CD4-positive, alpha-beta T cell (primary cell): ENCODE measurements around the gene ARRDC1. TPM values are rescaled to one million over a fixed set of nuclear protein-coding genes. Genes with fewer than 3 reads are reported as not detected.

Experiments
- ATAC-seq: fragments of 200-7000 bp; cut with Tn5 transposase; one replicate; pipeline ENCODE4 v1.10.0; 2022; ENCODE audit warnings: mild to moderate bottlenecking; ENCODE audit not compliant: poor library complexity
- CTCF ChIA-PET: fragments of 350-600 bp; sonication (Branson Sonifier 250); formaldehyde crosslinking; loops from one replicate; lab custom pipeline; 2021; ENCODE audit warnings: antibody characterized with exemption, inconsistent platforms; lab: Charles Lee
- POLR2A ChIA-PET: fragments of 350-600 bp; sonication (Branson Sonifier 250); formaldehyde crosslinking; loops from one replicate; lab custom pipeline; 2021; ENCODE audit warnings: antibody characterized with exemption, inconsistent platforms; lab: Charles Lee
- DNase-seq, 14 experiments: peaks; one replicate each; pipeline ENCODE4 v3.0.0-alpha.2; 2013 to 2020; ENCODE audit warnings: mixed read lengths in 2 of 14
- H3K27ac ChIP-seq, 2 donors: one replicate each; pipeline versions ENCODE4 v1.5.1 to v1.7.0; 2013; ENCODE audit warnings: low read length in 2 of 2, low read depth in 1 of 2, mild to moderate bottlenecking in 1 of 2
- H3K27me3 ChIP-seq, 2 experiments: 1 replicate in 1 of 2; 2 replicates in 1 of 2; pipeline versions ENCODE4 v1.6.1 to v1.7.0; 2013; ENCODE audit warnings: low read length in 2 of 2, control low read depth in 1 of 2, mild to moderate bottlenecking in 1 of 2, moderate library complexity in 1 of 2; ENCODE audit not compliant: insufficient read depth in 2 of 2, control insufficient read depth in 1 of 2
- H3K36me3 ChIP-seq: one replicate; pipeline ENCODE4 v1.6.1; 2013; ENCODE audit warnings: low read length, control low read depth; ENCODE audit not compliant: insufficient read depth
- H3K4me1 ChIP-seq: one replicate; pipeline ENCODE4 v1.6.1; 2013; ENCODE audit warnings: low read length, control low read depth; ENCODE audit not compliant: insufficient read depth
- H3K4me3 ChIP-seq: one replicate; pipeline ENCODE4 v1.5.1; 2013; ENCODE audit warnings: mild to moderate bottlenecking, low read length, moderate library complexity
- H3K9me3 ChIP-seq, 2 experiments: 1 replicate in 1 of 2; 2 replicates in 1 of 2; pipeline versions ENCODE4 v1.6.1 to v1.7.0; 2013; ENCODE audit warnings: low read length in 2 of 2, mild to moderate bottlenecking in 2 of 2, control low read depth in 1 of 2, moderate library complexity in 1 of 2; ENCODE audit not compliant: control insufficient read depth in 1 of 2, insufficient read depth in 1 of 2
- H3K27ac Mint-ChIP-seq: one replicate; pipeline ENCODE4 v1.8.0; 2020; ENCODE audit warnings: mixed read lengths
- H3K27me3 Mint-ChIP-seq: one replicate; pipeline ENCODE4 v1.8.0; 2021; ENCODE audit warnings: mixed read lengths
- H3K36me3 Mint-ChIP-seq: one replicate; pipeline ENCODE4 v1.8.0; 2021; ENCODE audit warnings: low read depth, mixed read lengths
- H3K4me1 Mint-ChIP-seq: one replicate; pipeline ENCODE4 v1.8.0; 2021; ENCODE audit warnings: low read depth, mixed read lengths
- H3K4me3 Mint-ChIP-seq: one replicate; pipeline ENCODE4 v1.8.0; 2020; ENCODE audit warnings: mild to moderate bottlenecking, mixed read lengths
- H3K9me3 Mint-ChIP-seq: one replicate; pipeline ENCODE4 v1.8.0; 2020; ENCODE audit warnings: mixed read lengths
- CTCF ChIP-seq: fragments of 200-600 bp; IDR thresholded peaks from one replicate; pipeline ENCODE4 v1.8.0; 2022; ENCODE audit warnings: antibody characterized with exemption, mild to moderate bottlenecking
- intact Hi-C, 2 experiments: fragments of 100-400 bp; cut with DNase I in 1 of 2; cut with micrococcal nuclease in 1 of 2; formaldehyde crosslinking; loops; one replicate each; pipeline versions ENCODE4 v1.15.1 to v1.9.0; 2023 to 2025; cut with DNase I, micrococcal nuclease
- total RNA-seq, 174 experiments: library from RNA in 2 of 174; stranded (reverse) in 2 of 174; gene quantifications; one replicate each; pipeline ENCODE4 v1.2.3 and lab custom pipeline; 2021 to 2026

ARRDC1 gene
- total RNA-seq, 2 experiments from 2014 or later: 45.5 to 50.7 TPM

GRCh38 chr9:137646341-137646740 lies 40.9 kb downstream of the ARRDC1 start:
- peaks cover 69% of the 10 kb centered on the region for H3K36me3 Mint-ChIP-seq
- intact Hi-C loops: no loop called here
- H3K36me3 ChIP-seq: peaks cover 39% of the 10 kb centered on the region
- H3K4me1 Mint-ChIP-seq: peaks cover 51% of the 10 kb centered on the region
- no peak for TF ChIP-seq CTCF
- ATAC-seq (no peak), DNase-seq (no peak)
- POLR2A ChIA-PET: no interaction called here
- H3K27ac ChIP-seq: no peak overlapping the region
- peaks cover 27% of the 10 kb centered on the region for H3K4me1 ChIP-seq
- peak overlapping the region; percentile 78 for H3K27ac Mint-ChIP-seq
- CTCF ChIA-PET: no interaction called here
- no peaks in the 10 kb centered on the region for H3K9me3 ChIP-seq
- H3K4me3 ChIP-seq: no peak overlapping the region
- H3K27me3 ChIP-seq: no peaks in the 10 kb centered on the region
- H3K27me3 Mint-ChIP-seq: no peaks in the 10 kb centered on the region
- H3K4me3 Mint-ChIP-seq: no peak overlapping the region
- no peaks in the 10 kb centered on the region for H3K9me3 Mint-ChIP-seq

GRCh38 chr9:137647096-137647714 lies 41.7 kb downstream of the ARRDC1 start:
- intact Hi-C loops: no loop called here
- CTCF ChIA-PET: no interaction called here
- H3K27ac Mint-ChIP-seq: peak overlapping the region; percentile 78

GRCh38 chr9:137648396-137648795 lies 42.9 kb downstream of the ARRDC1 start:
- H3K27me3 ChIP-seq: no peaks in the 10 kb centered on the region
- Mint-ChIP-seq H3K36me3 (peaks cover 66% of the 10 kb centered on the region), H3K27ac (no peak overlapping the region), H3K27me3 (no peaks in the 10 kb centered on the region), H3K4me1 (peaks cover 43% of the 10 kb centered on the region), H3K4me3 (no peak overlapping the region), H3K9me3 (no peaks in the 10 kb centered on the region)
- CTCF ChIA-PET: interaction anchor here (0.6 kb wide), 1 partner anchor 20 kb away, joined by 4 read pairs; no protein-coding TSS in a partner anchor
- DNase-seq: no peak
- ATAC-seq: no peak
- POLR2A ChIA-PET: interaction anchor here (0.5 kb wide), 1 partner anchor 8 kb away, joined by 3 read pairs; no protein-coding TSS in a partner anchor
- TF ChIP-seq CTCF: no peak
- no peak overlapping the region for H3K4me3 ChIP-seq
- intact Hi-C loops: no loop called here
- no peak overlapping the region for H3K27ac ChIP-seq
- peaks cover 21% of the 10 kb centered on the region for H3K4me1 ChIP-seq
- peaks cover 45% of the 10 kb centered on the region for H3K36me3 ChIP-seq
- H3K9me3 ChIP-seq: no peaks in the 10 kb centered on the region

More at GRCh38 chr9:137647096-137647714, 41.7 kb downstream of the ARRDC1 start:
- H3K4me1 ChIP-seq: peaks cover 23% of the 10 kb centered on the region
- no peak for TF ChIP-seq CTCF
- no peak overlapping the region for H3K27ac ChIP-seq
- Mint-ChIP-seq H3K36me3 (peaks cover 69% of the 10 kb centered on the region), H3K4me3 (peak overlapping the region; percentile 51), H3K27me3 (no peaks in the 10 kb centered on the region), H3K9me3 (no peaks in the 10 kb centered on the region), H3K4me1 (peaks cover 45% of the 10 kb centered on the region)
- H3K4me3 ChIP-seq: no peak overlapping the region
- POLR2A ChIA-PET: interaction anchor here (0.7 kb wide), 1 partner anchor 42 kb away, joined by 3 read pairs; the partner anchor contains the start of gene ARRDC1
- H3K36me3 ChIP-seq: peaks cover 40% of the 10 kb centered on the region
- peak; percentile 69 for ATAC-seq
- H3K27me3 ChIP-seq: no peaks in the 10 kb centered on the region
- H3K9me3 ChIP-seq: no peaks in the 10 kb centered on the region
- peak in 2 of 14 experiments; percentile 21 to 24 for DNase-seq
